HEK293 (cell line): ENCODE data around the gene STRIP1.

Experiments
- CTCF ChIP-seq: fragments of 450-650 bp; formaldehyde crosslinking; IDR thresholded peaks from 2 replicates; pipeline ENCODE4 v1.5.1; 2016; ENCODE audit warnings: missing biosample characterization, missing genetic modification characterization
- ZBTB8A ChIP-seq: fragments of 450-650 bp; formaldehyde crosslinking; IDR thresholded peaks from 2 replicates; pipeline ENCODE4 v1.5.1; 2016; ENCODE audit warnings: missing biosample characterization, missing genetic modification characterization
- ZNF175 ChIP-seq: fragments of 450-650 bp; formaldehyde crosslinking; IDR thresholded peaks from 2 replicates; pipeline ENCODE4 v1.5.1; 2016; ENCODE audit warnings: missing biosample characterization, missing genetic modification characterization
- ZNF701 ChIP-seq: fragments of 450-650 bp; formaldehyde crosslinking; IDR thresholded peaks from 2 replicates; pipeline ENCODE4 v1.5.1; 2016; ENCODE audit warnings: missing biosample characterization, missing genetic modification characterization

DNA sequence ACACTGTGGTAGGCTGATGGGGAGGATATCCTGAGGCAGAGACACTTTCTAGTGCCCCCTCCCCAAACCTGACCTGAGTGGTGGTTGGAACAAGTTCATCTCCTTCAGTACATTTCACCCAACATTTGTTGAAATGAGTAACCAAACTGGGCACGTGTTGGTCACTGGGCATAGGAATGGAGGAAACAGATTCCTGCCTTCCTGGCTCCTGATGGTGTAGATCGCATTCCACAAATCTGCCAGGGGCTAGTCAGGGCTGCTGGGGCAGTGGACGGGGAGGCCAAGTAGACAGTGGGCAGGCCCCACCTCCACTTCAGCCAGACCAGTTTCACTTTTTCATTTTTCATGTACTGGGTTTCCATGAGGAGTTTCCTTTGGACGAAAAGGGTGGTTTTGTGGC, 52.5 kb downstream of the STRIP1 start:
- TF ChIP-seq CTCF (tag by site-specific recombination) (no peak), ZBTB8A (no peak), ZNF175 (tag by site-specific recombination) (no peak), ZNF701 (no peak)
